ENCODE results near the gene DERA. TPM values are rescaled to one million over a fixed set of nuclear protein-coding genes. Genes with fewer than 3 reads are reported as not detected.

The DERA gene
- total and polyA plus RNA-seq, 4 donors = 15.5 to 57.2 (median 23.7) TPM

DNA sequence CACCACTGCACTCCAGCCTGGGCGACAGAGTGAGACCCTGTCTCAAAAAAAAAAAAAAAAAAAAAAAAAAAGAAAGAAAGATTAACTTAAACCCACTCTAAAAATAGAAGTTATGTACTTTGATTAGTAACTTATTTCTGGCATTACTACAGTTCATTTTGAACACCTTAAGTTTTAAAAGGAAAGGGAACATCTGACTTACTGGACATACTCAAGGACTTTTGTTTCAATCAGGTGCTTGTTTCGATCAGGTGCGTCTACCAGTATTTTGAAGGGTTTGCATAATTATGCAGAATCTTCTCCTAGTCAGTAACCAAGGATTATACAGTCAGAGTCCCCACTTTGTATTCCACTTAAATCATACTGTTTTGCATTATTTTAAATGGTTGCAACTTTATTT, 105.6 kb downstream of the DERA start:
- H3K27me3 ChIP-seq (ENCODE audit: control insufficient read depth in 1 of 2, insufficient read depth in 2 of 2, low read length in 1 of 2) = no peaks in the 10 kb centered on the region
- no peaks in the 10 kb centered on the region for H3K36me3 ChIP-seq (ENCODE audit: control insufficient read depth in 1 of 2, insufficient read depth in 2 of 2, low read length in 1 of 2)
- no peaks in the 10 kb centered on the region for H3K4me1 ChIP-seq (ENCODE audit: control insufficient read depth in 1 of 2, insufficient read depth in 2 of 2, low read length in 2 of 2)
- ATAC-seq (ENCODE audit: low FRiP score) (no peak), DNase-seq (no peak)
- 94% methylated on average over 3 of the region's 3 CpGs for WGBS, 2 donors
- H3K27ac ChIP-seq (ENCODE audit: low read depth in 1 of 2, low read length in 2 of 2) = no peak overlapping the region
- H3K4me3 ChIP-seq (ENCODE audit: low read length in 2 of 2) = no peak overlapping the region
- intact Hi-C loops (cut with DNase I) = no loop called here
- no peaks in the 10 kb centered on the region for H3K9me3 ChIP-seq (ENCODE audit: control insufficient read depth, low read length)

DNA sequence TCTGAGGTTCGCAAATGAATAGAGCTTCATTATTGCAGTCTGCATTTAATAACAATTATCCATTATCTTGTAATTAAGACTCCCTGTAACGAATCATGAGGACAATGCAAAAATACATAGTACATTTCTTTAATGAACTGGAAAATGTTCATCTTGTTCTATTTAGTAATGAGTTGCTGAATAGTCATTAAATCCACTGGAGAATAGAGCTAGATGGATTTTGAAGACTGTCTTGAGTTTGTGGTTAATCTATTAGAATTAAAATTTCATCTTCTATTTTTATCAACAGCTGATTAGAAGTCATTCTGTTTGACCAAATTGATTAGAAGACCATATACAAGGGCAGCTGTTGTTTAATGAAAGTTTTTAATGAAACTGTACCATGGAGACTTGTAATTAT, 107.2 kb downstream of the DERA start:
- WGBS, 2 donors = 97 to 100% methylated on average over 2 of the region's 2 CpGs
- Histone ChIP-seq H3K36me3 (ENCODE audit: control insufficient read depth in 1 of 2, insufficient read depth in 2 of 2, low read length in 1 of 2) (no peaks in the 10 kb centered on the region), H3K27ac (ENCODE audit: low read depth in 1 of 2, low read length in 2 of 2) (no peak overlapping the region), H3K9me3 (ENCODE audit: control insufficient read depth, low read length) (no peaks in the 10 kb centered on the region), H3K4me1 (ENCODE audit: control insufficient read depth in 1 of 2, insufficient read depth in 2 of 2, low read length in 2 of 2) (no peaks in the 10 kb centered on the region), H3K4me3 (ENCODE audit: low read length in 2 of 2) (no peak overlapping the region), H3K27me3 (ENCODE audit: control insufficient read depth in 1 of 2, insufficient read depth in 2 of 2, low read length in 1 of 2) (no peaks in the 10 kb centered on the region)
- intact Hi-C loops (cut with DNase I) = no loop called here
- DNase-seq = no peak
- no peak for ATAC-seq (ENCODE audit: low FRiP score)

DNA sequence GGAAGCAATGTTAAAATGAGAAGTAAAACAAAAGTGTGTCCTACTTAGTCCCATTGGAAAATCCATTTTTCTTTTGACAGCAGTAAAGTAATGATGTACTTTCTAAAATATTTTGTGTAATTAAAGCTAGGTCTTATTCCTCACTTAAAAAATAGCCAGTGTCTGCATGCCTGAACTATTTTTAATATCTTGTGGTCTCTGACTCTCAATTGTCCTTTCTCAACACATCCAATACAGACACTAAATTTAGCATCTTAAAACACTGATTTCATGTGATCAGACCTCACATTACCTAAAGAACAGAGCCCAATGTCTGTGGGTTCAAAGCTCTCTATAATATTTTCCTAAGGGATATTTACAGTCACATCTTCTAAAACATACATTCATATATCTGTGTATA, 108.0 kb downstream of the DERA start:
- Histone ChIP-seq H3K4me1 (ENCODE audit: control insufficient read depth in 1 of 2, insufficient read depth in 2 of 2, low read length in 2 of 2) (no peaks in the 10 kb centered on the region), H3K36me3 (ENCODE audit: control insufficient read depth in 1 of 2, insufficient read depth in 2 of 2, low read length in 1 of 2) (no peaks in the 10 kb centered on the region), H3K4me3 (ENCODE audit: low read length in 2 of 2) (no peak overlapping the region), H3K27me3 (ENCODE audit: control insufficient read depth in 1 of 2, insufficient read depth in 2 of 2, low read length in 1 of 2) (no peaks in the 10 kb centered on the region), H3K9me3 (ENCODE audit: control insufficient read depth, low read length) (no peaks in the 10 kb centered on the region), H3K27ac (ENCODE audit: low read depth in 1 of 2, low read length in 2 of 2) (no peak overlapping the region)
- no peak for ATAC-seq (ENCODE audit: low FRiP score)
- no peak for DNase-seq
- intact Hi-C loops (cut with DNase I) = no loop called here

DNA sequence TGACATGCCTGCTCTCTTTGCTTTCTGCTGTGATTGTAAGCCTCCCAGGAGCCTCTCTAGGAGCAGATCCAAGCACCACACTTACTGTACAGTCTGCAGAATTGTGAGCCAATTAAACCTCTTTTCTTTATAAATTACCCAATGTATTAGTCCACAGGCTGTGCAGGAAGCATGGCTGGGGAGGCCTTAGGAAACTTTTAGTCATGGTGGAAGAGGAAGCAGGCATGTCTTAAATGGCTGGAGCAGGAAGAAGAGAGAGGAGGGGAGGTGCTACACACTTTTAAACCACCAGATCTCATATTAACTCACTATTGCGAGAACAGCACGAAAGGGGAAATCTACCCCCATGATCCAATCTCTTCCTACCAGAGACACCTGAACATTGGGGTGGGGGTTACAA, 108.9 kb downstream of the DERA start:
- WGBS, 2 donors = 95 to 100% methylated on average over 2 of the region's 2 CpGs
- no peak overlapping the region for H3K4me3 ChIP-seq (ENCODE audit: low read length in 2 of 2)

DNA sequence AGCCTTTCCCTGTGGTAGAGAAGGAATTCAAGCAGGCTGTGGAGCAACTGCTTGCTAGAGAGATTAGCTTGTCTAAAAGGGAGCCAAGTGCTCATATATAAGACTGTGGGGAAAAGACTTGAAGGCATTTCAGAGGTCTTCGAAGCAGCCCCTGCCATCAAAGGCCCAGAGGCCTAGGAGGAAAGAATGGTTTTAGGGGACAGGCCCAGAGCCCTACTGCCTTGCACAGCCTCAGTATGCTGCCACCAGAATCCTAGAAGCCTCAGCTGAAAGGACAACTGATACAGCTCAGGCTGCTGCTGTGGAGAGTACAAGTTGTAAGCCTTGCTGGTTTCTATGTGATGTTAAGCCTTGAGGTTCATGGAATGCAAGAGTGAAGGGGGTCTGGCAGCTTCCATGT, 109.9 kb downstream of the DERA start:
- Histone ChIP-seq H3K9me3 (ENCODE audit: control insufficient read depth, low read length) (no peaks in the 10 kb centered on the region), H3K27me3 (ENCODE audit: control insufficient read depth in 1 of 2, insufficient read depth in 2 of 2, low read length in 1 of 2) (no peaks in the 10 kb centered on the region), H3K4me1 (ENCODE audit: control insufficient read depth in 1 of 2, insufficient read depth in 2 of 2, low read length in 2 of 2) (no peaks in the 10 kb centered on the region), H3K4me3 (ENCODE audit: low read length in 2 of 2) (no peak overlapping the region), H3K27ac (ENCODE audit: low read depth in 1 of 2, low read length in 2 of 2) (no peak overlapping the region), H3K36me3 (ENCODE audit: control insufficient read depth in 1 of 2, insufficient read depth in 2 of 2, low read length in 1 of 2) (no peaks in the 10 kb centered on the region)
- intact Hi-C loops (cut with DNase I) = no loop called here
- ATAC-seq (ENCODE audit: low FRiP score) (no peak), DNase-seq (no peak)
- 97 to 100% methylated on average over 1 of the region's 1 CpG for WGBS, 2 donors

More for the DNA sequence above, 108.9 kb downstream of the DERA start:
- ATAC-seq (ENCODE audit: low FRiP score) (no peak), DNase-seq (no peak)
- no peaks in the 10 kb centered on the region for H3K4me1 ChIP-seq (ENCODE audit: control insufficient read depth in 1 of 2, insufficient read depth in 2 of 2, low read length in 2 of 2)
- no peaks in the 10 kb centered on the region for H3K9me3 ChIP-seq (ENCODE audit: control insufficient read depth, low read length)
- no peaks in the 10 kb centered on the region for H3K27me3 ChIP-seq (ENCODE audit: control insufficient read depth in 1 of 2, insufficient read depth in 2 of 2, low read length in 1 of 2)
- no peak overlapping the region for H3K27ac ChIP-seq (ENCODE audit: low read depth in 1 of 2, low read length in 2 of 2)
- intact Hi-C loops (cut with DNase I) = no loop called here
- no peaks in the 10 kb centered on the region for H3K36me3 ChIP-seq (ENCODE audit: control insufficient read depth in 1 of 2, insufficient read depth in 2 of 2, low read length in 1 of 2)

DNA sequence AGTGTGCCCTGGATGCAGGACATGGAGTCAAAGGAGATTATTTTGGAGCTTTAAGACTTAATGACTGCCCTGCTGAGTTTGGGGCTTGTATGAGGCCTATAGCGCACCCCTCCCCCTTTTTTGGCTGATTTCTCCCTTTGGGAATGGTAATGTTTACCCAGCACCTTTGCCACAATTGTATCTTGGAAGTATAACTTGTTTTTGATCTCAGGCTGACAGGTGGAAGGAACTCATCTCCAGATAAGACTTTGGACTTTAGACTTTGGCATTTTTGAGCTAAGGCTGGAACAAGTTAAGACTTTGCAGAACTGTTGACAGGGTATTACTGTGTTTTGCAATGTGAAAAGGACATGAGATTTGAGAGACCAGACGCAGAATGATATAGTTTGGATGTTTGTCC, 110.5 kb downstream of the DERA start:
- Histone ChIP-seq H3K9me3 (ENCODE audit: control insufficient read depth, low read length) (no peaks in the 10 kb centered on the region), H3K4me1 (ENCODE audit: control insufficient read depth in 1 of 2, insufficient read depth in 2 of 2, low read length in 2 of 2) (no peaks in the 10 kb centered on the region), H3K27me3 (ENCODE audit: control insufficient read depth in 1 of 2, insufficient read depth in 2 of 2, low read length in 1 of 2) (no peaks in the 10 kb centered on the region), H3K36me3 (ENCODE audit: control insufficient read depth in 1 of 2, insufficient read depth in 2 of 2, low read length in 1 of 2) (no peaks in the 10 kb centered on the region), H3K4me3 (ENCODE audit: low read length in 2 of 2) (no peak overlapping the region), H3K27ac (ENCODE audit: low read depth in 1 of 2, low read length in 2 of 2) (no peak overlapping the region)
- WGBS, 2 donors = 93 to 96% methylated on average over 2 of the region's 2 CpGs
- intact Hi-C loops (cut with DNase I) = no loop called here
- ATAC-seq (ENCODE audit: low FRiP score) (no peak), DNase-seq (no peak)

DNA sequence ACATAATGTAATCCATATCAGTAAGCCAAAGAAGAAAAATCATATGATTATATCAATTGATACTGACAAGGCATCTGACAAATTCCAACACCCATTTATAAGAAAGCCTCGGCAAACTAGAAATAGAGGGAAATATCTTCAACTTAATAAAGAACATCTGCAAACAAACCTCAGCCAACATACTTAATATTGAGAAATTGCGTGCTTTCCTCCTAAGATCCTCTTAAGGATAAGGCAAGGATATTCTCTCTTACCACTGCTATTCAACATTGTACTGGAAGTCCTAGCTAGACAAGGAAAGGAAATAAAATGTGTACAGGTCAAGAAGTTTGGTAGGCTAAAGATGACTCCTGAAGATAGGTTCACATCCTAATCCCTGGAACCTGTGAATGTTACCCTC, 115.9 kb downstream of the DERA start:
- intact Hi-C loops (cut with DNase I) = no loop called here
- no peaks in the 10 kb centered on the region for H3K4me1 ChIP-seq (ENCODE audit: control insufficient read depth in 1 of 2, insufficient read depth in 2 of 2, low read length in 2 of 2)
- H3K9me3 ChIP-seq (ENCODE audit: control insufficient read depth, low read length) = no peaks in the 10 kb centered on the region
- 69 to 83% methylated on average over 2 of the region's 2 CpGs for WGBS, 2 donors
- no peaks in the 10 kb centered on the region for H3K27me3 ChIP-seq (ENCODE audit: control insufficient read depth in 1 of 2, insufficient read depth in 2 of 2, low read length in 1 of 2)
- H3K36me3 ChIP-seq (ENCODE audit: control insufficient read depth in 1 of 2, insufficient read depth in 2 of 2, low read length in 1 of 2) = no peaks in the 10 kb centered on the region
- no peak overlapping the region for H3K27ac ChIP-seq (ENCODE audit: low read depth in 1 of 2, low read length in 2 of 2)
- no peak for ATAC-seq (ENCODE audit: low FRiP score)
- H3K4me3 ChIP-seq (ENCODE audit: low read length in 2 of 2) = no peak overlapping the region
- DNase-seq = no peak

DNA sequence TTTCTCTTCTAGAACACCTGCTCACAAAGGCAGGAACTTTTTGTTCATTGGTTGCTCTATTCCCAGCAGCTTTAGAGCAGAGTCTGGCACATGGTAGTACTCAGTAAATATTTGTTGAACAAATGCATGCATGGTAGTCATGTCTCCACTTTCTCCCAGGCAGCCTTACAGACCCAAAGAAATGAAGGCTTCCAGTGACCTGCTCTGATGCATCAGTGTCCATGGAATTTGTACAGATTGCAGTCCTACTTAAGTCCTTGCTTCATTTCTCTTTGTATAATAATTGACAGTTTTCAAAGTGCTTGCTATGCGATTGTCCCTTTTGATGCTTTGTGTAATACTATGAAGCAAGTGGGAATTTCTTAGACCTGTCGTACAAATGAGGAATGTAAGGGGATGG, 119.6 kb downstream of the DERA start:
- Histone ChIP-seq H3K4me1 (ENCODE audit: control insufficient read depth in 1 of 2, insufficient read depth in 2 of 2, low read length in 2 of 2) (no peaks in the 10 kb centered on the region), H3K36me3 (ENCODE audit: control insufficient read depth in 1 of 2, insufficient read depth in 2 of 2, low read length in 1 of 2) (no peaks in the 10 kb centered on the region), H3K4me3 (ENCODE audit: low read length in 2 of 2) (no peak overlapping the region), H3K9me3 (ENCODE audit: control insufficient read depth, low read length) (no peaks in the 10 kb centered on the region), H3K27ac (ENCODE audit: low read depth in 1 of 2, low read length in 2 of 2) (no peak overlapping the region), H3K27me3 (ENCODE audit: control insufficient read depth in 1 of 2, insufficient read depth in 2 of 2, low read length in 1 of 2) (no peaks in the 10 kb centered on the region)
- no peak for DNase-seq
- ATAC-seq (ENCODE audit: low FRiP score) = no peak
- intact Hi-C loops (cut with DNase I) = no loop called here
- WGBS, 2 donors = 96 to 99% methylated on average over 2 of the region's 2 CpGs

DNA sequence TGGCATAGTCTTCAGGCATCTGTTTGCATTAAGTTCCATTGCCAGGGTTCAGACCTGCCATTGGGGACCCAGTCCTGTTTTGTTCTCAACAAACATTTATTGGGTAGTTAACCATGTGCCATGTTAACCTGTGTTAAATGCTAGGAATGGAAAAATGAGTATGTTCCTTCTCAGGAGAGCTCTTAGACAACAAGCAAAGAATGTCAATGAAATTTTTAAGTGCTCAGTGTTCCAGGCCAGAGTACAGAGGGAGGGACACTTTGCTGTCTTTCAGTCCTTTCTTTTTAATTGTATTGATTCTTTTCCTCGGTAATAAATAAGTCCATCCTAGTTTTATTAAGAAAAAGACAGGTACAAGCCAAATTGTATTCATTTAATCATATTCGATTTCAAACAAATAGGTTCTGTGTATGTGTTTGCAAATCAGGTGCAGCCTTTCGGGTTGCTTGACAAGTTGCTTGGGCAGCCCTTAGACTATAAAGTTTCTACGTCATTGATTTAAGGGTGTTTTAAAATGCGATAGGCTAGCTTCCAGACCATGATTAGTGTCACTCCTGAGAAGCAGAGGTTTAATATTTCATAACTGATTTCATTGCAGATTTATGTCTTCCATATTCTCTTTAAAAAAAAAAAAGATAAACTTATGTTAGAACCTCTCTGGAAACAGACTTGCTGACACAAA, 123.1 kb downstream of the DERA start:
- WGBS, 2 donors = 88 to 90% methylated on average over 5 of the region's 5 CpGs
- Histone ChIP-seq H3K9me3 (ENCODE audit: control insufficient read depth, low read length) (no peaks in the 10 kb centered on the region), H3K4me3 (ENCODE audit: low read length in 2 of 2) (no peak overlapping the region), H3K27ac (ENCODE audit: low read depth in 1 of 2, low read length in 2 of 2) (no peak overlapping the region), H3K36me3 (ENCODE audit: control insufficient read depth in 1 of 2, insufficient read depth in 2 of 2, low read length in 1 of 2) (peaks cover 0 to 3% of the 10 kb centered on the region in 2 donors), H3K4me1 (ENCODE audit: control insufficient read depth in 1 of 2, insufficient read depth in 2 of 2, low read length in 2 of 2) (no peaks in the 10 kb centered on the region), H3K27me3 (ENCODE audit: control insufficient read depth in 1 of 2, insufficient read depth in 2 of 2, low read length in 1 of 2) (no peaks in the 10 kb centered on the region)
- intact Hi-C loops (cut with DNase I) = no loop called here
- ATAC-seq (ENCODE audit: low FRiP score) (no peak), DNase-seq (no peak)
